GM21447 (cell line): ENCODE results near the gene TOMM40.
"Not testable (repeated sequence)": the region's sequence is repeated elsewhere in the genome, so short reads cannot be mapped to it uniquely, and the experiment has no call there.

ENCODE experiments used
- ATAC-seq: cut with Tn5 transposase; IDR thresholded peaks from one replicate; pipeline ENCODE4 v1.9.1; 2021; ENCODE audit not compliant: unreplicated experiment

The TOMM40 gene

DNA sequence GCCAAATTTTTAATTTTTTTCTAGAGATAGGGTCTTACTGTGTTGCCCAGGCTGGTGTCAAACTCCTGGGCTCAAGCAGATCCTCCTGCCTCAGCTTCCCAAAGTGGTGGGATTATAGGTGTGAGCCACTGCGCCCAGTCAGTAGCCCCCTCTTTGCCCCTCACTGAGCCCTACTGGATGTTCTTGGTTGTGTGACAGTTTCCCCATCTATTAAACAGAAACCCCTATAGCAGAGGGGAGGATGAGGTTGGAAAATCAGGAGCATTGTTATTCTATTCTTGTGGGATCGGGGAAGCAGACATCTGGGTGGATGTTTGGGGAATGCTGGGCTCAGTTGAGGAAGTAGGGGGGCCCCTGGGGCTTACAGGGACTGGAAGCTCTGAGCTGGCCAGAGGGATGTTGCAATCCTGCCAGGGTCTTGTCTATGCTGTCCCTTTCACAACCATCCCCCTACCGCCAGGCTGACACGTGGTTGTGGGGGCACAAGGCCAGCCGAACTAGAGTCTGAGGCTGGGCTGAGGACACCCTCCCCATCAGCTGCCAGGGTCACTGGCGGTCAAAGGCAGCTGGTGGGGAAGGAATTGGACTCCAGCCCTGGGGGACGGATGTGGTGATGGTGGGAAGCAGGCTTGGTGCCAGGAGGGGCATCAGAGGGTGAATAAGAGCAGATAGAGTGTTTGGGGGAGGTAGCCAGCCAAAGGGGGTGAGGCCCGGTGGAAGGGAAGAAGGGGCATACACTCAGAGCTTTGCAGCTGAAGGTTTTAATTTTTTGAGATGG, 34.2 kb downstream of the TOMM40 start:
- ATAC-seq = no peak

DNA sequence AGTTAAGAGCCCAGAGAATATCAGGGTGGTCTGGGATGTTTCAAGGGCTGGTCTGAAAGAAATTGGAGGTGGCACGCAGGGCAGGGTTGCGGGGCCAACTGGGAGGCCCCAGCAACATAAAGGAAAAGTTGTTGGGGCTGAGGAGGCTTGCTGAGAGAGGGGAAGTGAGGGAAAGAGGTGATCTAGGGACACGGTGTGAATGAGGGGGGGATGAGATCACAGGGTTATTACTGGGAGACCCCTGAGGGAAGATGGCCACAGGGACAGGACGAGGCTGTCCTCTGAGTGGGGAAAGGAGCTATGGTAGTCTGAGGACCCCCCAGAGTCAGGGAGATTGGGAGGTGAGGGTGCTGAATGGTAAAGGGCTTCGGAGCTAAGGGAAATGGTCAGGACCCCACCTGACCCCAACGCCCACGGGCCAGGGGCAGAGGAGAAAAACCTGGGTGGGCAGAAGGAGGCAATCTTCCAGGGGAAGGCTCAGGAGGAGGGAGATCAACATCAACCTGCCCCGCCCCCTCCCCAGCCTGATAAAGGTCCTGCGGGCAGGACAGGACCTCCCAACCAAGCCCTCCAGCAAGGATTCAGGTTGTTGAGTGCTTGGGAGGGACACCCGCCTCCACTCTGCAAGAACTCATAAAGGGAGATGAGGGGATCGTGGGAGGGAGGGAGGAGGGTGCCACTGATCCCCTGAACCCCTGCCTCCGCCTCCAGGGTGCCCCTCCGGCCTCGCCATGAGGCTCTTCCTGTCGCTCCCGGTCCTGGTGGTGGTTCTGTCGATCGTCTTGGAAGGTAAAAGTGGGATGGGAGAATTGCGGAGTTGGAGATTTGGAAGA, 35.4 kb downstream of the TOMM40 start:
- not testable (repeated sequence) for ATAC-seq

- ATAC-seq = no peak
These were observed 36.7 kb downstream of the TOMM40 start for GRCh38 chr19:44927746-44928145.

GRCh38 chr19:44930088-44930487, 39.0 kb downstream of the TOMM40 start:
- ATAC-seq = no peak

DNA sequence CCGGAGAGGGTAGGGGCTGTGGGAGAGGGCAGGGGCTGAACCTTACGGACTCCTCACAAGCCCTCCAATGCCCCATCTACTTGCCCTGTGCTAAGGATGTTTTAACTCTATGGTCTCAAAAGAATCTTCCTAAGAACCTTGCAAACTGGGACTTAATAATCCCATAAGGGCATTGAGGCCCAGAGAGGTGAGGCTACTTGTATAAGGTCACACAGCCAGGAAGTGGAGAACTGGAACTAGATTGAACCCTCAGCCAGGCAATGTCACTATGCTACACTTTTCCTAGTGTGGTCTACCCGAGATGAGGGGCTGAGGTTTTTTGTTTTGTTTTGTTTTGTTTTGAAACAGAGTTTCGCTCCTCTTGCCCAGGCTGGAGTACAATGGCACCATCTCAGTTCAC, 40.5 kb downstream of the TOMM40 start:
- no peak for ATAC-seq

DNA sequence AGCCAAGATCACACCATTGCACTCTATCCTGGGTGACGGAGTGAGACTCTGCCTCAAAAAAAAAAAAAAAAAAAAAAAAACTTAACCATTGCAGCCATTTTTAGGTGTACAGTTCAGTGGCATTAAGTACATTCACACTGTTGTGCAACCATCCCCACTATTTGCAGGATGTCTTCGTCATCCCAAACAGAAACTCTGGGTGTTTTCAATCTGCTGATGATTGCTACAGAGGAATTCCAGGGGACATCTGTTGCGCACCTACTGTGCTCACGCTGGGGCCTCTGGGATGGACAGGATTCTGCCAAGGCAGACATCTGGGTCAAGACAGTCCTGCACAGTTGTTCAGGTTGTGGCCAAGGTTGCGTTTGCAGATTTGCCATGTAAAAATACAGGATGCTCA, 48.6 kb downstream of the TOMM40 start:
- ATAC-seq = no peak

DNA sequence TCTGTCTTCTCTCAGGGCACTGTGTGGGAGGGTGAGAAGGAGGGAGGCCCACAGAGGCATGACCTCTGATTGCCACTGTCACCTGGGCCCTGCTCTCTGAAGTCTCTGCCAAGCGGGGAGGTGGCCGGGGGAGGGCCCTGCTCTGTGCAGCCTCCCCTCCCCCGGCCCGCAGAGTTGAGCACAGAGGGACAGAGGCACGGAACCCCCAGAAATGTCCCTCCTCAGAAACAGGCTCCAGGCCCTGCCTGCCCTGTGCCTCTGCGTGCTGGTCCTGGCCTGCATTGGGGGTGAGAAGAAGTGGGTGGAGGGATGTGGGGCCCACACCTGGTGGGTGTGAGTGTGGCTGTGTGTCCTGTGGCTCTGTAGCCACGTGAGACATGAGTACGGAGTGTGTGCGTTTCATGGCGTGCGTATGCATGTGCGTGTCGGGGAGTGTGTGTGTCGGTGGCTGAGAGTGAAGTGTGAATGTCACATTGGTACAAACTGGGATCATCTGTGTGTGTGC, 51.1 kb downstream of the TOMM40 start, which contains the start of gene APOC4:
Gene APOC4, plus strand, starts transcription at position 171 of the 505 bp plus-strand sequence. Its CDS starts 41 bp downstream, at position 212.
- ATAC-seq = no peak

DNA sequence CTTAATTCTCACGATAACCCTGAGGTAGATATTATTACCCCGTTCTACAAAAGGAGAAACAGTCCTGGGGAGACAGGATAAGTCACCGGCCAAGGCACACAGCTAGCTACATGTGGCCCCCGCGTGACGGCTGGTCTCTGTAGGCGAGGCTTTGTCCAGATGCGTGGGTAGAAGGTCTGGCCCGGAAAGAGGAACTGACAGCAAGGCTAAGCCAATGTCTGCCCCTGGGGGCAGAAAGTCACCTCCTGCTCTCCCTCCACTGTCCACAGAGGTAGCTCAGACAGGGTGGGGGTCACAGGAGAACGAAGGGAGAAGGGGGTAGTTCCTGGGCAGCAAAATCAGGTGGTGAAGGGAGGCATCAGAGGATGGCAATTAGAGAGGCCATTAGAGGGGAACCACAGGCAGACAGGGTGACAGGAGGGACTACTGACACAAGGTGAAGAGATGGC, 52.8 kb downstream of the TOMM40 start:
- no peak for ATAC-seq

- ATAC-seq = no peak
These were observed 56.1 kb downstream of the TOMM40 start for GRCh38 chr19:44947041-44947581.

- ATAC-seq = no peak
These were observed 57.2 kb downstream of the TOMM40 start for GRCh38 chr19:44948237-44948636.

GRCh38 chr19:44948763-44949374, 57.8 kb downstream of the TOMM40 start:
- no peak for ATAC-seq

GRCh38 chr19:44949550-44949949, 58.5 kb downstream of the TOMM40 start:
- no peak for ATAC-seq

DNA sequence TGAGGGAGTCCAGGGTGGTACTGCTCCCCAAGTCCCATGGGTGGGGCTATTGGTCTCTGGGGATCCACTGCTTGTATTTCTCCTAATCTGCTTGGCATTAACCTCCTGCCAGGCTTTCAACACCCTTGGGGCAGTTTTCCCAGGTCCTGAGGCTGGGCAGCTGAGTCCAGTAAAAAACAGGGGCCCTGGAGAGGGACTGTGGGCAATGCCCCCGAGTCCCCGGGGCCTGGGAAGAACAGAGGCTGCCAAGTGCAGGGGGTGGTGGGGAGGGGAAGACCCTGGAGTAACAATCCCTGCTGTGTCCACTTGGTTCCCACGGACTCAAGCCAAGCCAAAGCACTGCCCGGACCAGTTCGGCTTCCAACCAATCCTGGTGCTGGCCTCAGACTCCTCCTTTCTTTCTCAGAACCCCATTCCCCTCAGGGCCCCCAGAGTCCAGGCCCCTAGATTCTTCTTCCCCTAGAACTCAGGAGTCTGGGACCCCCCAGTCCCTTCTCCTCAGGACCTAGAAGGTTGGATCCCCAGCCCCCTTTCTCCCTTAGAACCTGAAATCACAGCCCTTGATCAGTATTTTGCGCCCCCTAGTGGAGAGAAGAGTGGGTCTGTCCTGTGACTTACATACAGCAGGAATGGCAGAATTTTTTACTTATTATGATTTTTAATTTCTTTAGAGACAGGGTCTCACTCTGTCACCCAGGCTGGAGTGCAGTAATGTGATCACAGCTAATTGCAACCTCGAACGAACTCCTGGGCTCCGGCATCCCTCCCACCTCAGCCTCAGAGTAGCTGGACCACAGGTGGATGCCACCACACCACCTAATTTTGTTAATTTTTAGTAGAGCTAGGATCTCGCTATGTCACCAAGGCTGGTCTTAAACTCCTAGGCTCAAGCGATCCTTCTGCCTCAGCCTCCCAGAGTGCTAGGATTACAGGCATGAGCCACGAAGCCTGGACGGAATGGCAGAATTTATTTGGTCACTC, 60.4 kb downstream of the TOMM40 start:
- ATAC-seq = no peak
